GM12892 (cell line): ENCODE results near the gene TAMALIN.

Source experiments
- POLR2AphosphoS5 ChIP-seq: IDR thresholded peaks from 2 replicates; pipeline ENCODE4 v1.6.1; 2011; ENCODE audit warnings: low read depth, low read length, control low read depth
- TAF1 ChIP-seq: IDR thresholded peaks from 2 replicates; pipeline ENCODE4 v1.6.1; 2011; ENCODE audit warnings: low read depth, mild to moderate bottlenecking, control low read depth, low read length, borderline replicate concordance

DNA sequence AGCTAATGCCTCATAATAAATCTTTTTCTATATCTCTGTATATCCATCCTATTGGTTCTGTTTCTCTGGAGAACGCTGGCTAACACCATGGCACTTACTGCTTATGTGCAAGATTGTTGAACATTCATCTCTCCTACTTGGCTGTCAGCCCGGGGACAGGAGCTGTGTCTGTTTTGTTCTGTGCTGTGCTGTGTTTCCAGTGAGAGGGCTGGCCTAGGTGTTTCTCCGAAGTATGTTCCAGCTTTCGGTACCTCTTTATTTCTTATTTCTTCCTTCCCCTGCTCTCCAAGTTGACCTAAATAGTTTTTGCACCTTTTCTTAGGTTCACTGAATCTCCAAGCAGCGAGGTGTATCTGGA lies 25.7 kb downstream of the TAMALIN start:
- TF ChIP-seq POLR2AphosphoS5 (no peak), TAF1 (no peak)
